Mucosa of descending colon (tissue), 3 donors: ENCODE data around the gene STRA6. TPM values are rescaled to one million over a fixed set of nuclear protein-coding genes. Genes with fewer than 3 reads are reported as not detected.

Experiments
- ATAC-seq: fragments of 200-7000 bp; cut with Tn5 transposase; one replicate; pipeline ENCODE4 v1.9.1; 2020; ENCODE audit warnings: mild to moderate bottlenecking, moderate library complexity
- DNase-seq, 3 donors: peaks; one replicate each; pipeline ENCODE4 v3.0.0-alpha.2; 2020
- H3K36me3 ChIP-seq: fragments of 200-600 bp; one replicate; pipeline ENCODE4 v1.8.0; 2021; ENCODE audit warnings: low read depth, mild to moderate bottlenecking
- H3K4me1 ChIP-seq: fragments of 200-600 bp; one replicate; pipeline ENCODE4 v1.8.0; 2021; ENCODE audit warnings: low read depth, mild to moderate bottlenecking
- H3K4me3 ChIP-seq: fragments of 200-600 bp; one replicate; pipeline ENCODE4 v1.8.0; 2021; ENCODE audit warnings: mild to moderate bottlenecking
- H3K9me3 ChIP-seq: fragments of 200-600 bp; one replicate; pipeline ENCODE4 v1.8.0; 2021; ENCODE audit warnings: mild to moderate bottlenecking
- CTCF ChIP-seq: fragments of 200-600 bp; IDR thresholded peaks from one replicate; pipeline ENCODE4 v1.8.0; 2022; ENCODE audit warnings: antibody characterized with exemption, mild to moderate bottlenecking
- intact Hi-C, 2 donors: fragments of 100-400 bp; cut with DNase I in 1 of 2; cut with micrococcal nuclease in 1 of 2; formaldehyde crosslinking; loops; one replicate each; pipeline versions ENCODE4 v1.11.0 to v1.11.1; 2022; cut with DNase I, micrococcal nuclease
- total RNA-seq, 3 donors: library from RNA; stranded (reverse); fragmentation: NEBNext Ultra II Directional in 2 of 3; extraction: Animal tissue kit (Norgen Biotek cat#: 25700) in 2 of 3; gene quantifications; one replicate each; pipeline versions ENCODE4 v1.2.1 to v1.2.4, GENCODE V29; 2021 to 2023
- donor health status: DM: no; HTN: no; CAD: no; lungs with moderate emphysema.
- donor health status: DM: no; HTN: no; CAD: no.
- donor health status: DM: no; HTN: yes; CAD: no.

STRA6 gene
- total RNA-seq, 3 donors from 2014 or later, result 0.35 TPM; not detected in 2

GRCh38 chr15:74176262-74177214 is 26.0 kb downstream of the STRA6 start:
- DNase-seq, result no peak
- ATAC-seq, result no peak
- intact Hi-C loops, result no loop called here

GRCh38 chr15:74175271-74176191 is 27.1 kb downstream of the STRA6 start:
- H3K36me3 ChIP-seq, result no peaks in the 10 kb centered on the region
- H3K4me1 ChIP-seq, result no peaks in the 10 kb centered on the region
- H3K9me3 ChIP-seq, result no peaks in the 10 kb centered on the region
- TF ChIP-seq CTCF, result no peak
- H3K4me3 ChIP-seq, result no peak overlapping the region
- DNase-seq (no peak), ATAC-seq (no peak)
- intact Hi-C loops, result no loop called here

More at GRCh38 chr15:74176262-74177214, 26.0 kb downstream of the STRA6 start:
- no peak for TF ChIP-seq CTCF
- H3K4me1 ChIP-seq, result no peaks in the 10 kb centered on the region
- H3K9me3 ChIP-seq, result no peaks in the 10 kb centered on the region
- H3K36me3 ChIP-seq, result no peaks in the 10 kb centered on the region
- no peak overlapping the region for H3K4me3 ChIP-seq

GRCh38 chr15:74174958-74175253 is 27.7 kb downstream of the STRA6 start:
- TF ChIP-seq CTCF, result no peak
- ATAC-seq (no peak), DNase-seq (no peak)
- intact Hi-C loops, result no loop called here
- H3K9me3 ChIP-seq, result no peaks in the 10 kb centered on the region
- no peaks in the 10 kb centered on the region for H3K36me3 ChIP-seq
- no peaks in the 10 kb centered on the region for H3K4me1 ChIP-seq
- H3K4me3 ChIP-seq, result no peak overlapping the region

- DNase-seq (no peak), ATAC-seq (peak; percentile 9)
- H3K4me1 ChIP-seq, result no peaks in the 10 kb centered on the region
- intact Hi-C loops, result no loop called here
- H3K9me3 ChIP-seq, result no peaks in the 10 kb centered on the region
- no peaks in the 10 kb centered on the region for H3K36me3 ChIP-seq
- TF ChIP-seq CTCF, result no peak
- no peak overlapping the region for H3K4me3 ChIP-seq
Observed at GRCh38 chr15:74174219-74174957, 28.2 kb downstream of the STRA6 start.
